Duodenal mucosa (tissue), 2 donors: Measurements from ENCODE around the gene ZSCAN2.
"Not testable (repeated sequence)": the region's sequence is repeated elsewhere in the genome, so short reads cannot be mapped to it uniquely, and the experiment has no call there.

Experiments used
- H3K27ac ChIP-seq: one replicate; pipeline ENCODE4 v1.7.0; 2013; ENCODE audit warnings: low read depth, low read length
- H3K27me3 ChIP-seq, 2 donors: one replicate each; pipeline ENCODE4 v1.7.0; 2013; ENCODE audit warnings: low read length in 2 of 2, control low read depth in 1 of 2; ENCODE audit not compliant: insufficient read depth in 2 of 2, control insufficient read depth in 1 of 2
- H3K36me3 ChIP-seq, 2 donors: one replicate each; pipeline ENCODE4 v1.7.0; 2013; ENCODE audit warnings: low read length in 2 of 2, control low read depth in 1 of 2; ENCODE audit not compliant: insufficient read depth in 2 of 2, control insufficient read depth in 1 of 2
- H3K4me1 ChIP-seq, 2 donors: one replicate each; pipeline ENCODE4 v1.7.0; 2013; ENCODE audit warnings: low read length in 2 of 2, control low read depth in 1 of 2; ENCODE audit not compliant: insufficient read depth in 2 of 2, control insufficient read depth in 1 of 2
- H3K4me3 ChIP-seq, 2 donors: one replicate each; pipeline ENCODE4 v1.7.0; 2013; ENCODE audit warnings: low read length in 2 of 2, low read depth in 1 of 2
- H3K9ac ChIP-seq, 2 donors: one replicate each; pipeline ENCODE4 v1.7.0; 2013; ENCODE audit warnings: low read length in 2 of 2, low read depth in 1 of 2
- H3K9me3 ChIP-seq, 2 donors: one replicate each; pipeline ENCODE4 v1.7.0; 2013; ENCODE audit warnings: low read length in 2 of 2, control low read depth in 1 of 2; ENCODE audit not compliant: control insufficient read depth in 1 of 2

ZSCAN2 gene

DNA sequence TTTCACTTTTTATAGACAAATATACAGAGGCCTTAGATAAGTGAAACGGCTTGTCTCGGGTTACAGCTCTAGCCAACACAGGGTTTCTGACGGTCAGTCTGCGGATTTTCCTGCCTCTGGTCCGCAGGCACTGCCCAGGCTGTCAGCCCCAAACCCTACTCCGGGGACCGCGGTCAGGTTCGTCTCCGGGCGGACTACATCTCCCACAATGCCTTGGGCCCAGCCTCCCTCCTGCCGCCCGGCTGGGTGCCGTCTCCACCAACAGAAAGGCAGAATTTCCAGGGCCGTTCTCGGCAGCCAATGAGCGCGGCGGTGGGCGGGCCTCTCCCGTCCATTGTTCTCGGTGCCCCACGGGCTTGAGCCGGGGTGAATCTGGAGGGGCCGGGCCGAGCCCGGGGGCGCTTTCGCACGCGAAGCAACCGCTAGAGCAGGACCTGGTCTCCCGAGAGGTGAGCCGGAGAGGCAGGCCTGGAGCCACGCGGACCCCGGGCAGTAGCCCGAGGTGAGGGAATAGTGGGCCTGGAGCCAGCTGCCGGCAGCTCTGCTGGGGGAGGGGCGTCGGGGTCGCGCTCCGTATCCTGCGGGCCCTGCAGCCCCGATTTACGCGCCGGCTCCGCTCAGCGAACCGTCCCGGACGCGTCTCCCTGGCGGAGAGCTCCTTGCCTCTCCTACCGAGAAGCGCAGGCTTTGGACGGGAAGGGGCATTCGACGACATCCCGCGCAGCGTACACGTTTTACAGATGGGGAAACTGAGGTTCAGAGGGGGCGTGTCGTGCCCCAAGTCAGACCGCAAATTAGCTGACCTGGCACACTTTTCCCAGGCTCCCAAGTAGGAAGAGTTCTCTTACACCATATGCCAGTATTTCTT lies at the start of gene ZSCAN2:
Gene ZSCAN2 (plus strand): TSS at position 323 of the 868 bp plus-strand sequence. CDS start 2,919 bp downstream, outside the sequence.
- Histone ChIP-seq H3K9ac (peak within 1 kb of the TSS; percentile 68 to 73), H3K36me3 (peaks cover 0 to 4% of the 10 kb centered on the region in 2 donors), H3K27me3 (no peaks in the 10 kb centered on the region), H3K27ac (no peak within 1 kb of the TSS), H3K9me3 (no peaks in the 10 kb centered on the region), H3K4me3 (peak within 1 kb of the TSS; percentile 90 to 97), H3K4me1 (peaks cover 4 to 14% of the 10 kb centered on the region in 2 donors)

DNA sequence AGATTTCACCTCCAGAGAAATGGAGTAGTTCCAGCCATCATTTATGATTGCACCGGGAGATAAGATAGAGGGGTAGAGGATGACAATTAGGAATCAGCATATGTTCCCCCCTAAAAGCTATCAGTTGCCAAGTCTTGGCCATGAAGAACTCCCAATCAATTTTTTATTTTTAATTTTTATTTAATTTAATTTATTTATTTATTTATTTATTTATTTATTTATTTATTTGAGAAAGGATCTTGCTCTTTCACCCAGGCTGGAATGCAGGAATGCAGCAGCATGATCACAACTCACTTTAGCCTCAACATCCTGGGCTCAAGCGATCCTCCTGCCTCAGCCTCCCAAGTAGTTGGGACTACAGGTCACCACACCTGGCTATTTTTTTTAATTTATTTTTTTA lies 49.2 kb upstream of the ZSCAN2 start:
- not testable (repeated sequence) for H3K27me3 ChIP-seq, H3K9ac ChIP-seq, H3K4me1 ChIP-seq, H3K4me3 ChIP-seq, H3K27ac ChIP-seq, H3K36me3 ChIP-seq, H3K9me3 ChIP-seq

DNA sequence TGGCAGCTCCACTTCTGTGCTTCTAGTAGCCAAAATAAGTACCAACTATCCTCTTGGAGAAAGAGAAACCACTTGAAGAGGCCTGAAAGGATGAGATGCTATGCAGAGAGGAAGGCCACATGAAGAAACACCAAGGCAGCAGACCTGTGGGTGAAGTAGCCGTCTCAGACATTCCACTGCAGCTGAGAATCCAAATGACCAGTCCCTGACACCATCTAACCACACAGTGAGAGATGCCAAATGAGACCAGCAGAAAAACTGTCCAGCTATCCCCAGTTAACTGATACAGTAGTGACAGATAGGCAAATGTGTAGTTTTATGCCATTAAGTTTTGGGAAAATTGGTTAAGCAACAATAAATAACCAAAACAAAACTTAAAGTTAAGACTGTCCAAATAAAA lies 47.9 kb upstream of the ZSCAN2 start:
- Histone ChIP-seq H3K27me3 (no peaks in the 10 kb centered on the region), H3K9ac (no peak overlapping the region), H3K4me3 (no peak overlapping the region), H3K27ac (no peak overlapping the region), H3K4me1 (no peaks in the 10 kb centered on the region), H3K36me3 (peaks cover 0 to 6% of the 10 kb centered on the region in 2 donors), H3K9me3 (no peaks in the 10 kb centered on the region)

DNA sequence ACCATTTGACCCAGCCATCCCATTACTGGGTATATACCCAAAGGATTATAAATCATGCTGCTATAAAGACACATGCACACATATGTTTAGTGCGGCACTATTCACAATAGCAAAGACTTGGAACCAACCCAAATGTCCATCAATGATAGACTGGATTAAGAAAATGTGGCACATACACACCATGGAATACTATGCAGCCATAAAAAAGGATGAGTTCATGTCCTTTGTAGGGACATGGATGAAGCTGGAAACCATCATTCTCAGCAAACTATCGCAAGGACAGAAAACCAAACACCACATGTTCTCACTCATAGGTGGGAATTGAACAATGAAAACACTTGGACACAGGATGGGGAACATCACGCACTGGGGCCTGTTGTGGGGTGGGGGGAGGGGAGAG lies 44.1 kb upstream of the ZSCAN2 start:
- H3K4me1 ChIP-seq, H3K9ac ChIP-seq, H3K36me3 ChIP-seq, H3K4me3 ChIP-seq, H3K27me3 ChIP-seq, H3K27ac ChIP-seq, H3K9me3 ChIP-seq: not testable (repeated sequence)

DNA sequence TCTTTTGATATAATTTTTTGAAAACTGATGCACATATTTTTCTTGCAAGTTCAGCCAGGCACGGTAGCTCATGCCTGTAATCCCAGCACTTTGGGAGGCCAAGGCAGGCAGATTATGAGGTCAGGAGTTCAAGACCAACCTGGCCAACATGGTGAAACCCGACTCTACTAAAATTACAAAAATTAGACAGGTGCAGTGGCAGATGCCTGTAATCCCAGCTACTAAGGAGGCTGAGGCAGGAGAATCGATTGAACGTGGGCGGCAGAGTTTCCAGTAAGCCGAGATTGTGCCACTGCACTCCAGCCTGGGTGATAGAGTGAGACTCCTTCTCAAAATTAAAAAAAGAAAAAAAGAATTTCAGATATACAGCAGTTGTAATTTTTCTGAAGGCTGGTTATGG lies 32.8 kb upstream of the ZSCAN2 start:
- not testable (repeated sequence) for H3K4me1 ChIP-seq, H3K36me3 ChIP-seq, H3K9ac ChIP-seq, H3K27me3 ChIP-seq, H3K27ac ChIP-seq, H3K9me3 ChIP-seq, H3K4me3 ChIP-seq

DNA sequence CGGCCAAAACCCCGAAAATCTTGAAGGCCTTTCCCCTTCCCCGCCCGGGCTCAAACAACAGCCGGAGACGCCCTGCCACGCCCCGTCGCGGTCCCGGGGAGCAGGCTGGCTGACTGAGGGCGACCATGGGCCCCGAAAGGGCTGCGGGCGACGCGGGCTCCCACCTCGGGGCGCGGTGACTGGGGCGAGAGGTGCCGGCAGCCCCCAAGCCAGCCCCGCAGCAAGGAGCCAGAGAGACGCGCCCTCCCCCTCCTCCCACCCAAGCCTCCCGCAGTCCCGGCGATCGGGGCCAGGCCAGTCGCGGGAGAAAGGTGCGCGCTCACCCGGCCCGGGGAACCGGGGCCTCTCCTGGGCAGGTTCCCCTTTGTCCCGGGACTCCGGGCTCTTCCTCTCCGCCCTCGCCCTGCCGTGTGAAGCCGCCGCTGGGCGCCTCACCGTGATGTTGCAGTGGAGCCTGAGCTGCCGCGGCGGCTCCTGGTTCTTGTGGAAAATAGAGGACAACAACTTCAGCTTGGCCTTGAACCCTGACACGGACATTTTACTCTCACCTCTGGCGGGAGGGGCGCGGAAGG lies 30.6 kb upstream of the ZSCAN2 start:
- Histone ChIP-seq H3K9me3 (no peaks in the 10 kb centered on the region), H3K9ac (peak overlapping the region; percentile 54 to 63), H3K36me3 (no peaks in the 10 kb centered on the region), H3K27ac (peak overlapping the region; percentile 75), H3K4me3 (peak overlapping the region; percentile 69 to 77), H3K27me3 (no peaks in the 10 kb centered on the region), H3K4me1 (peaks cover 0 to 2% of the 10 kb centered on the region in 2 donors)

DNA sequence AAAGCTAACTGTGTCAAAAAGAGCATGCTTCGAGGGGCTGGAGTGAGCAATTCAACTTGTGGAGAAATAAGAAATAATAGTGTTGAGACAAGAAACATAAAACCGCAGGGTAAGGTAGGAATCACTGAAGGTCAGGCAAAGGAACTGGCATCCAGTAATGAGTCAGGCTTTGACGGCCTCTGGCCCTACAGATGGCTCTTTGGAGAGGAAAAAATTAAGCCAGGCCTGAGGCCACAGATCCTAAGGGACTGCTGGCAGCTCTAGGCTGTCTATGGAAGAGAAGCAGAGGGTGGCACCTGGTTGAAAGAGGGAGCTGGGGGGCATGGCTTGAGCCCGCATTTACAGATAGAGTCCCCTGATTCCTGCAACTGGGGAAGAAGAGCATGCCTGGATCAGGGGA lies 28.6 kb upstream of the ZSCAN2 start:
- Histone ChIP-seq H3K36me3 (no peaks in the 10 kb centered on the region), H3K9me3 (no peaks in the 10 kb centered on the region), H3K4me3 (no peak overlapping the region), H3K27ac (no peak overlapping the region), H3K27me3 (no peaks in the 10 kb centered on the region), H3K4me1 (peaks cover 0 to 2% of the 10 kb centered on the region in 2 donors), H3K9ac (no peak overlapping the region)

DNA sequence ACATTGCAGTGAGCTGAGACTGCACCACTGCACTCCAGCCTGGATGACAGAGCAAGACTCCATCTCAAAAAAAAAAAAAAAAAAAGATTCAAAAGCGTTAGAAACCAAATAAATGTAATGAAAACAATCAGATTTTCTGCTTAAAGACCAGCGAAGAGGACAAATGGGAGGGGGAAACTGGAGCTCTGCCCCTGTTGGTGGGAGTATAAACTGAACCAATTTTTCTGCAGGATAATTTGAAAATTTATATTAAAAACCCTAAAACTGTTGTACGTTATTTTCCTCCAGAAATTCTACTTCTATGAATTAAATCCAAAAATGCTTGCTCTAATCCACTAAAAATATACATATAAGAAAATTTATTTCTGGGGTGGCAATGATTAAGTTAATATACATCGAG lies 25.3 kb upstream of the ZSCAN2 start:
- no peaks in the 10 kb centered on the region for H3K36me3 ChIP-seq
- H3K9ac ChIP-seq = no peak overlapping the region
- H3K27ac ChIP-seq = no peak overlapping the region
- H3K4me1 ChIP-seq = peaks cover 0 to 9% of the 10 kb centered on the region in 2 donors
- no peaks in the 10 kb centered on the region for H3K27me3 ChIP-seq
- H3K9me3 ChIP-seq = no peaks in the 10 kb centered on the region
- no peak overlapping the region for H3K4me3 ChIP-seq

DNA sequence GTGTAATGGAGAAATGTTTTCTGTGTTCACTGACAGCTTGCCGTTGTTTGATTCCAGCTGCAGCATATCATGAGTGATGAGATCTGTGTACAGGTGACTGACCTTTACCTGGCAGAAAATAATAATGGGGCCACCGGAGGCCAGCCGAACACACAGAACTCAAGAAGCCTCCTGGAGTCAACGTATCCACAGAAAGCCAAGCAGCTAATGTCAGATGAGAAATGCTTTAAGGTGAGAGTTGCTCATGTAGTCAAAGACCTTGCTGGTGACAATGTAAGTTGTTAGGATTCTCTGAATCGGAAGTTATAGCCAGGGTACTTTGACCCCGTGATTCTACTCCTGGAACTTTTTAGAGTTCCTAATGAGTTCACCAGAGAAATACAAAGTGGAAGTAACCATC lies 22.9 kb upstream of the ZSCAN2 start:
- H3K9me3 ChIP-seq, H3K27me3 ChIP-seq, H3K36me3 ChIP-seq, H3K4me3 ChIP-seq, H3K9ac ChIP-seq, H3K4me1 ChIP-seq, H3K27ac ChIP-seq: not testable (repeated sequence)

DNA sequence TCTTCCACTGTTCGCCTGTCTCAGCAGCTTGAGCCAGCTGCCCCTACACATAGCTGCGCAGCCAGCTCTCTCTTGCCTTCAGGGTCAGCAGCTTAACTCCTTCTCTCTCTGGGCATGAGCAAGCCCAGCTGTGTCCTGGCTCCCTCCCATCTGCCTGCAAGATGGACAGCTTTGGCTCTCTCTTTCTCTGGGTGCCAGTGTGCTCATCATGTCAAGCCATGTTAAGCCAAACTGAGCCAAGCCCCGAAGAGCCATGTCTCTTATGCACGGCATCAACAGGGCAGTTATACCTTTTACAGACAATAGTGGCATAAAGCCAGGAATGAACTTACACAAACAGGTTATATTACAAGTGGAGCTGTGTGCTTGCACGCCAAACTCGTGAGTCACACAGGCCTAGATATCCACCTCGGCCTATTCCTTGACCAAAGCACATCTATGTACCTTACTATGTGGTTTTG lies 21.5 kb upstream of the ZSCAN2 start:
- H3K9ac ChIP-seq, H3K27me3 ChIP-seq, H3K27ac ChIP-seq, H3K9me3 ChIP-seq, H3K4me3 ChIP-seq, H3K36me3 ChIP-seq, H3K4me1 ChIP-seq: not testable (repeated sequence)
